Hematopoietic multipotent progenitor cell (in vitro differentiated cells): ENCODE data around the gene LRRN2. TPM values are rescaled to one million over a fixed set of nuclear protein-coding genes. Genes with fewer than 3 reads are reported as not detected.
"Not testable (repeated sequence)": the region's sequence is repeated elsewhere in the genome, so short reads cannot be mapped to it uniquely, and the experiment has no call there.

ENCODE experiments used
- DNase-seq, 3 donors: peaks; one replicate each; pipeline ENCODE4 v3.0.0-alpha.2; 2011 to 2015; ENCODE audit warnings: low read depth in 2 of 3, low spot score in 2 of 3
- total RNA-seq: library from RNA; depleted of rRNA; stranded (reverse); fragments of >200 nt; gene quantifications from one replicate; pipeline ENCODE4 v1.2.3, GENCODE V29; 2012

Gene LRRN2
- total RNA-seq, 1 donor = 1.3 TPM

GRCh38 chr1:204634260-204634910, 51.2 kb downstream of the LRRN2 start:
- no peak for DNase-seq

- DNase-seq = no peak
Measured at GRCh38 chr1:204633665-204634064, 51.9 kb downstream of the LRRN2 start.

DNA sequence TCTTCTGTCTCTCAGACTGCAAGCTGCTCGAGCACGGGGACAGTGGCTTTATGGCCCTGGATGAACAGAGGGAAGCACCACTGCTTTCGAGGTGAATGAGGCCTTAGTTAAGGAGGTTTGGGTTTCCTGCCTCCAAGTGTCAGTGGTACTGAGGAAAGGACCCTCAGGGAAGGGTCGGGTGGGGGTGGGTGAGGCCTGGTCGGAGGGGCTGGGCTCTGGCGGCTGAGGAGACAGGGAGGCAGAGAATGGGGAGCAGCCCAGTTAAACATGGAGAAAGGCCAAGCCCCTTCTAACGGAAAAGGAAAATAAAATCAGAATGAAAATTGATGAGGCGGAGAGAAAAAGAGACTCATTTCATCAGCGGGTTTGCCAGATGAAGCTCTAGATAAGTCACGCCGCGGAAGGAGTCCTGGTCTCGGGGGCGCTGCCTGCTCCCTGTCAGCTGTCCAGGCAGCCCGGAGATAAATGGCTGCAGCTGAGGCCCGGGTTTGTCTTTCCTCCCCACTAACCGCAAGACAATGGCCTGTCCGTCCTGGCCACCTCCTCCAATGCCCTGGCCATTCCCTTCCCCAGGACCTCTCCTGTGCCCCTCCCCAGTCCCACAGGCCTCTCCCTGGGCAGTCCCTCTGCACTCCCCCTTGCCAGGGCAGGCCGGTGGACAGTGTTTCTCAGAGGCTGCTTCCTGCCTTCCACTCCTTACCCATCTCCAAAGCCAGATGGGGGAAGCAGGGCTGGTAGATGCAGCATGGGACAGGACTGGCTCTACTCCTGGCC, 55.2 kb downstream of the LRRN2 start:
- DNase-seq = peak in 1 of 3 donors; percentile 15

- not testable (repeated sequence) for DNase-seq
Measured at GRCh38 chr1:204629459-204629858, 56.1 kb downstream of the LRRN2 start.

DNA sequence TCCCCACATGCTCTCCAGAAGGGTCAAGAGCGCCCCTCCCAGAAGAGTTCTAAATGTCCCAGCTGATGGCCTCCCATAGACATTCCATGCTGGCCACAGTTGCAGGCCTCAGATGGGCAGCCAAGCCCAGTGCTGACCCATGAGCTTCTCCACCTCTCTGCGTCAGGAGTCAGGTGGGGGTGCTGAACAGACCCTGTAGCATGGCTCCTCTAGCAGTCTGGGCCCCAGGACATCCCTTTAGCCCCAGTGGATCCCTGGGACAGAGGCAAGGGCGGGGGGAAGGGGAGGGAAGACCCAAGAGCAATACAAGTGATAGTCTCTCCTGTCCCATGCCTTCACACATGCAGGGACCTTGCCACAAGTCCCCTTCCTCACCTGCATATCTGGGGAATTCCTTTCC, 56.7 kb downstream of the LRRN2 start:
- no peak for DNase-seq

- no peak for DNase-seq
Measured at GRCh38 chr1:204627436-204627835, 58.1 kb downstream of the LRRN2 start.

GRCh38 chr1:204626381-204626780, 59.2 kb downstream of the LRRN2 start:
- no peak for DNase-seq

DNA sequence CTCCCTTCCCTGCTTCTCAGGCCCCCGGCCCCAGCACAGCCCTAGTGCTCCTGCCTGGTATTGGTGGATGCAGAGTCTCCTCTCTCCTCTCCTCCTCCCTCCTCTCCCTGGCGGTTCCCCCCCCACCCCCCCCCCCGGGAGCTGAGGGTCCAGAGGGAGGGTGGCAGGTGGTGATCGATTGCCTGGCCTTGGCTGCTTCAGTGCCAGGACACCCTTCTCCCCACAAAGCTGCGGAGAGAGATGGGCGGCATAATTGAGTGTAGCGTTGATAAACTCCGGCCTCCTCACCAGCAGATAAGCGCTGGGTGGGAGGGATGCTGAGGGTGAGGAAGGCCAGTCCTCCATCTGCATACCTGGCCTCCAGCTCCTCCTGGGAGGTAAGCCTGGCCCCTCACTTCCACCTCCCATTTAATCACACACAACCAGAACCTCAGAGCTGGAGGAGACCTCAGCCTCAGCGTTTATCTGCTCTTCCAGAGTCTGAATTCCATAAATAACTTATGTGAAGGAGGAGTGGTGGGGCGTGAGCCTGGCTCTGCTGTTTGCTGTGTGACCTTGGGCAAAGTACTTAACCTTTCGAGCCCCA, 60.8 kb downstream of the LRRN2 start:
- DNase-seq = no peak

GRCh38 chr1:204623894-204624361, 61.6 kb downstream of the LRRN2 start:
- peak in 2 of 3 donors; percentile 9 to 47 for DNase-seq

DNA sequence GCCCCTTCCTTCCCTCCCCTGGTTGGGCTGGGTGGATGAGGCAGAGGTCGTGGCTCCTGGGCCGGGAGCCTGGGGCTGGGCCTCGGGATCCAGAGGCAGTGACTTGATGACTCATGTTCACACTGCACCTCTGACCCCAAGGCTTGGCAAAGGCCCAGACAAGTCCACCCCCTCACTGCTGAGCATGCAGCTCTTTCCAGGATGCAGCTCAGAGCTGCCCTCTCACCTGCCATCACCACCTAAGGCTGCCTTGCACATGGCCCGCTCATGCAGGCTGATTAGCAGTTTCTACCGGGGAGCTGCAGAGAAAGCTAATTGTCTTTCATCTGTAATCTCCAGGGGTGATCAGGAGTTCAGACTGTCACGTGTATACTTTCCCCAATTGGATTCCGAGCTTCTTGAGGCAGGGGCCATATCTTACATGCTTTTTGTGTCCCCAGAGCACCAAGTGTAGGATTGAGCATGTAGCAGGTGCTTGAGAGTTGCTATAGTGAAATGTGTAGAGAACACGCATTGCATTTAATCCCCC, 62.1 kb downstream of the LRRN2 start:
- no peak for DNase-seq

DNA sequence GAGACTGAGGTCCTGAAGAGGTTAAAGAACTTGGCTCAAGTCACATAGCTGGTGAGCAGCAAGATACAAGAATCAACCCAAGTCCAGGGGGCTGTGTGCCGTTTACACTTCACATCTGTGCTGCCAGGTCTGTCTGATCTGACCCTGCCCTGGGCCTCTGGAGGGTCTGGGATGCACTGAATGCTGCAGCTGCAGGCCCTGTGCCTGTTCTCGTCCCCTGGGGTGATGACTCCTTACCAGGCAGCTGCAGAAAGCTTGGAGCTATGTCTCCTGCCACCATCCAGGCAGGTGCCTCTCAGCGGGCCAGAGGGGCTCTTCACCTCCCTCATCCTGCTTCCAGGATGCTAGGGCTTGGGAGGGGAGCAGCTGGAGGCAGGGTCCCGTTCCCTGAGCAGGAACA, 63.5 kb downstream of the LRRN2 start:
- no peak for DNase-seq

- DNase-seq = no peak
Measured at GRCh38 chr1:204621396-204621795, 64.1 kb downstream of the LRRN2 start.

GRCh38 chr1:204619721-204620120, 65.8 kb downstream of the LRRN2 start:
- DNase-seq = no peak

DNA sequence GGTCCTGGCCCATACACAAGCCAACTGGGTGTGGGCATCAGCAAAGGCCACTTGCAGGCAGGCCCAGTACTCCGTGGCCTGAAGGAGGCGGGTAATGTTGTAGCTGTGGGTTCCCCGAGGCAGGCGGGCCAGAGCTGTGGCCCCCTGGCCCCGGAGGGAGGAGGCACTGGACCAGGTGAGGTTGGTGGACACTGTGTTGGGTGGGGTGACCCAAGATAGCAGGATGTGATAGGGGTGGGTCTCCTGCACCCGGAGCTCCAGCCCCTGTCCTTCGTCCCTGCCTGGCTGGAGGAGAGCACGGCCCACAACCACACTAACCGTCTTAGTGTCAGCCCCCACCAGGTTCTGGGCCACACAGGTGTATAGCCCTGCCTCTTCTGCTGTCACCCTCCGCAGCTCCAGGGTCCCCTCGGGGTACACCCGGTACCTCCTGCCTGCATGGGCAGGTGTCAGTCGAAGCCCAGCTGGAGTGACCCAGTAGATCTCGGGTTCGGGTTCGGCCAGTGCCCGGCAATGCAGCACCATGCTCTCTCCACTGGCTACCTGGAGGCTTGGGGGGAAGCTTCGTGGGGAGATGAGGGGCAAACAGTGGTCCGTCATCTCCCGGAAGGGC, 67.3 kb downstream of the LRRN2 start:
- no peak for DNase-seq

DNA sequence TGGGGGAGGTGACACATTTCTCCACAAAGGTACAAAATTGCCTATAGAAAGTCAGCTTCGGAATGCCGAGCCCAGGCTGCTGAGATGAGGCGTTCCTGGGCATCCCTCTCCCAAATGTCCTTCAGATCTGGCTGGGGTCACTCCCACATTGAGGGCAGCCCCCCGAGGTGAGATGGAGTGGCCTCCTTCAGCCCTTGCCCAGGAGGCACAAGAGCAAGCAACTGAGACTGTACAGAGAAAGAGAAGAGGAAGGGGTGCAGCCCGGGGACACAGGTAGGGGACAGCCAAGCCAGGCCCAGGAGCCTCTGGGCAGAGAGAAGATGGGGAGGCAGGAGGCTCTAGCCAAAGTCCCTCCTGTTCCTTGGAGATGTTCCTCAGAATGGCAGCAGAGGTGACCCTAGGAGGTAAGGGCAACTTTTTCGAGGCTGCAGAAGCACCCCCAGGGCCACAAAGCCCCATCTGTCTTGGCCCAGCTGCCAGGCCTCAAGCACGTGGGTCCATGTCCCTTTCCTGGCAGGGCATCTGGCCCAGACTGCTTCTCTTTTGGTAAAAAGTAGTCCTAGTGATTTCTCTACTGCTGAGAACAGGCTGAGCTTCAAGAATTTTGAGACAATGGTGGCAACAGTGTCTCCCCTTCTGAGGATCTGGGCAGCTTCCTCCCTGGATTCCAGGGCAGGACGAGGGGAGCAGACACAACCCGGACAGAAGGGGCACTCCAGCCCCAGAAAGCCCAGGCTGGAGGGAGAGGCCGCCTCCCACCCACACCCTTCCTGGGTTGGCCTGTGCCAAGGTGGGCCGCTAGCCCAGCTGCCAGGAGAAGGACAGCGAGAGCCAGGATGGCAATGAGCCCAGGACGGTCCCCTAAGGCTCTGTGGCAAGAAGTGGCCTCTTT, 68.0 kb downstream of the LRRN2 start:
- no peak for DNase-seq

GRCh38 chr1:204616641-204617040, 68.9 kb downstream of the LRRN2 start:
- DNase-seq = no peak

DNA sequence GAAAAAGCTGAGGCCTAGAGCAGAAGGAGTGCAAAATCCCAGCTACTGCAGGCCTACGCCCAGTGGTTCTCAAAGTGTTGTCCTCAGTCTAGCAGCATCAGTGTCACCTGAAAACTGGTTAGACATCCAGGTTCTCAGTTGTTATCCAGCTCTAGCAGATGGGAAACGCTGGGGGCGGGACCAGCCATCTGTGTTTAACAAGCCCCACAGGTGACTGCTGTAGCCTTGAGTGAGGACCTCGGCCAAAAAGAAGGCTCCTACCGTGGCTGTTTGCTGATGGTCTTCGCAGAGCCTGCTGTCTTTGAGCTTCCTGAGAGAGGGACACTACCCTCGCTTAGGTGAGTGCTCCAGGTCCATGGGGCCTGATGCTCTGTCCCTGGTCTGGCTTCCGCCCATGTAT, 69.7 kb downstream of the LRRN2 start:
- no peak for DNase-seq

GRCh38 chr1:204613636-204614035, 71.9 kb downstream of the LRRN2 start:
- DNase-seq = no peak

DNA sequence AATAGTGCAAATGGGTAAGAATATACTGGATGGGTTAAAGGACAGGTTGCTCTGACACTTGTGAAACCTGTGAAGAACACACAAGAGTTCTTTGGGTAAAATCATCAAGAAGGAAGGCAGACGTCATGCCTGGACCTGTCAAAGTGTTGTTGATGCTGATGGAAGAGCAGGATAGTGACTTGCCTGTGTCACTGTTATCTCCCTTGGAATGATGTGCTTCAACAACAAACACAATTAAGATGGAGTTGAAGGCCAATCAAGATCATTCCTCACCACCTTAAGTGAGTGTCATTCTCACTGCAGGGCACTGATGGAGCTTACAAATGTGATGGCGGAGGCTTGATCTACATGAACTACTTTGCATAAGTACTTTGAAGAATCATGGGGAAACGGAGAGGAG, 73.2 kb downstream of the LRRN2 start:
- no peak for DNase-seq

DNA sequence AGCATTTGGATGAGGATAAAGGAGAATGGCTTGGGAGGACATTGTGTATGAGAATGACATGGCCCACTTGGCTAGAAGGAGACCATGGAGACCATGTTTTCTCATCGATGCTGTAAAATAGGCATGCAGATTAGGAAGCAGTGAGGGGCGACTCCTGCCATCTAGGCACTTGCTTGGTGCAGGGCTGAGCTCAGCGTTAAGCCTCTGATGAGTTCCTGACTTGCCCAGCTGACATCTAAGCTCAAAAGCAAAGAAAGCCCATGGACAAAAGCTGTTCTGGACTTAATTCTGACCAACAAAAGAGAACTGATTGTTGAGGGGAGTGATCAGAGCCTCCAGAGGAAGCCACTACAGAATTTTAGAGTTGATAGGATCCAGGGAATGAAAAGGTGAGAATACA, 74.5 kb downstream of the LRRN2 start:
- no peak for DNase-seq
